H1 (cell line): Measurements from ENCODE around the gene TSPAN1. TPM values are rescaled to one million over a fixed set of nuclear protein-coding genes. Genes with fewer than 3 reads are reported as not detected.

Experiments
- BACH1 ChIP-seq: IDR thresholded peaks from 2 replicates; pipeline ENCODE4 v1.6.1; 2012; ENCODE audit warnings: low read length, improper control_type of control experiment
- NANOG ChIP-seq: IDR thresholded peaks from 2 replicates; pipeline ENCODE4 v1.6.1; 2011; ENCODE audit warnings: low read length, low read depth, mild to moderate bottlenecking, inconsistent platforms; ENCODE audit not compliant: insufficient read depth, poor library complexity, severe bottlenecking
- polyA plus RNA-seq, 7 experiments: library from polyadenylated mRNA; depleted of rRNA in 3 of 7; stranded (reverse) in 5 of 7; unstranded in 2 of 7; fragments of >200 nt in 5 of 7; fragments of 200-250 nt in 2 of 7; gene quantifications; 1 replicate in 5 of 7; 2 replicates in 1 of 7; 4 replicates in 1 of 7; pipeline versions ENCODE4 v1.2.1 to v1.2.3, GENCODE V29; 2011 to 2013; ENCODE audit warnings: missing spikeins in 2 of 7, mixed read lengths in 2 of 7
- total RNA-seq: library from RNA; stranded (reverse); fragmentation: NEBNext Ultra II Directional; extraction: Animal tissue kit (Norgen Biotek cat#: 25700); gene quantifications from 2 replicates; pipeline ENCODE4 v1.2.1, GENCODE V29; 2021

The TSPAN1 gene
- total and polyA plus RNA-seq, 2 of the 8 experiments (the other 6 are each of a cell fraction or from before 2014, with no cell fraction given), result 0.05 TPM; not detected in 1

- TF ChIP-seq NANOG (no peak), BACH1 (no peak)
Measured at GRCh38 chr1:46136711-46137110, 38.2 kb upstream of the TSPAN1 start (continued).
